ENCODE measurements around the gene PDS5B. TPM values are rescaled to one million over a fixed set of nuclear protein-coding genes. Genes with fewer than 3 reads are reported as not detected.
A peak's percentile ranks its signal among the peaks of the same experiment; 100 is the strongest.

Gene PDS5B
- total and polyA plus RNA-seq, 9 of the 15 experiments (the other 6 are each of a cell fraction or from before 2014, with no cell fraction given) = 6.2 to 23.7 (median 13.1) TPM

GRCh38 chr13:32695602-32696250, 109.5 kb downstream of the PDS5B start (continued):
- TF ChIP-seq, protein P1, sequence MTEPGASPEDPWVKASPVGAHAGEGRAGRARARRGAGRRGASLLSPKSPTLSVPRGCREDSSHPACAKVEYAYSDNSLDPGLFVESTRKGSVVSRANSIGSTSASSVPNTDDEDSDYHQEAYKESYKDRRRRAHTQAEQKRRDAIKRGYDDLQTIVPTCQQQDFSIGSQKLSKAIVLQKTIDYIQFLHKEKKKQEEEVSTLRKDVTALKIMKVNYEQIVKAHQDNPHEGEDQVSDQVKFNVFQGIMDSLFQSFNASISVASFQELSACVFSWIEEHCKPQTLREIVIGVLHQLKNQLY (CRISPR knock-in tag; conservative IDR thresholded peaks at IDR 0.05) = no peak
- no peak for TF ChIP-seq EGR1 (conservative IDR thresholded peaks at IDR 0.05)
- TF ChIP-seq THAP7 (CRISPR knock-in tag; IDR thresholded peaks at IDR 0.05) = no peak
- no peak for TF ChIP-seq CREB1 (IDR thresholded peaks at IDR 0.05)
- TF ChIP-seq CREB1 (CRISPR knock-in tag; IDR thresholded peaks at IDR 0.05) = no peak
- peak; percentile 41; the same call in 1 of the 2 replicates for TF ChIP-seq MAFK (IDR thresholded peaks at IDR 0.05; ENCODE audit: low read length)
- peak; percentile 72 for TF ChIP-seq NFE2 (IDR thresholded peaks at IDR 0.05; ENCODE audit: low read depth)
- TF ChIP-seq U2AF1 (optimal IDR thresholded peaks at IDR 0.05; ENCODE audit: low read depth, low read length) = no peak
- TF ChIP-seq E2F8 (IDR thresholded peaks at IDR 0.05; ENCODE audit: low read depth, partially characterized antibody) = no peak
- TF ChIP-seq KDM2B (CRISPR knock-in tag; IDR thresholded peaks at IDR 0.05) = no peak
- TF ChIP-seq ZNF311 (CRISPR knock-in tag; IDR thresholded peaks at IDR 0.05) = no peak
- TF ChIP-seq ZNF175 (CRISPR knock-in tag; IDR thresholded peaks at IDR 0.05; ENCODE audit: low read depth) = no peak
- TF ChIP-seq SPI1 (IDR thresholded peaks at IDR 0.05; ENCODE audit: borderline replicate concordance, low read depth, low read length) = no peak
- no peak for TF ChIP-seq MYC (IDR thresholded peaks at IDR 0.05; ENCODE audit: low read depth, low read length)
- no peak for TF ChIP-seq MYC (CRISPR knock-in tag; IDR thresholded peaks at IDR 0.05; ENCODE audit: borderline replicate concordance, low read depth)
- TF ChIP-seq, protein P2, sequence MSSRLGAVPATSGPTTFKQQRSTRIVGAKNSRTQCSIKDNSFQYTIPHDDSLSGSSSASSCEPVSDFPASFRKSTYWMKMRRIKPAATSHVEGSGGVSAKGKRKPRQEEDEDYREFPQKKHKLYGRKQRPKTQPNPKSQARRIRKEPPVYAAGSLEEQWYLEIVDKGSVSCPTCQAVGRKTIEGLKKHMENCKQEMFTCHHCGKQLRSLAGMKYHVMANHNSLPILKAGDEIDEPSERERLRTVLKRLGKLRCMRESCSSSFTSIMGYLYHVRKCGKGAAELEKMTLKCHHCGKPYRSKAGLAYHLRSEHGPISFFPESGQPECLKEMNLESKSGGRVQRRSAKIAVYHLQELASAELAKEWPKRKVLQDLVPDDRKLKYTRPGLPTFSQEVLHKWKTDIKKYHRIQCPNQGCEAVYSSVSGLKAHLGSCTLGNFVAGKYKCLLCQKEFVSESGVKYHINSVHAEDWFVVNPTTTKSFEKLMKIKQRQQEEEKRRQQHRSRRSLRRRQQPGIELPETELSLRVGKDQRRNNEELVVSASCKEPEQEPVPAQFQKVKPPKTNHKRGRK (tag; IDR thresholded peaks at IDR 0.05) = no peak
- no peak for TF ChIP-seq PPARD (CRISPR knock-in tag; IDR thresholded peaks at IDR 0.05)
- no peak for TF ChIP-seq ZNF76 (CRISPR knock-in tag; IDR thresholded peaks at IDR 0.05; ENCODE audit: borderline replicate concordance)
- TF ChIP-seq ZZZ3 (IDR thresholded peaks at IDR 0.05) = no peak
- no peak for TF ChIP-seq MCM5 (IDR thresholded peaks at IDR 0.05; ENCODE audit: low read depth)
- no peak for TF ChIP-seq ELF4 (CRISPR knock-in tag; IDR thresholded peaks at IDR 0.05)
- TF ChIP-seq FIP1L1 (IDR thresholded peaks at IDR 0.05; ENCODE audit: low read depth, low read length, poor library complexity, severe bottlenecking) = no peak
- TF ChIP-seq ZNF551 (CRISPR knock-in tag; IDR thresholded peaks at IDR 0.05) = no peak
- peak; percentile 61 for TF ChIP-seq MAFF (IDR thresholded peaks at IDR 0.05; ENCODE audit: low read length)
- no peak for TF ChIP-seq CBX5 (IDR thresholded peaks at IDR 0.05; ENCODE audit: borderline replicate concordance, low read depth)
- no peak for TF ChIP-seq FOXP1 (CRISPR knock-in tag; IDR thresholded peaks at IDR 0.05)
